ENCODE data around the gene PLPPR2. TPM values are rescaled to one million over a fixed set of nuclear protein-coding genes. Genes with fewer than 3 reads are reported as not detected.

The PLPPR2 gene
- total and polyA plus RNA-seq, 12 donors = 4.1 to 19.8 (median 10.6) TPM

DNA sequence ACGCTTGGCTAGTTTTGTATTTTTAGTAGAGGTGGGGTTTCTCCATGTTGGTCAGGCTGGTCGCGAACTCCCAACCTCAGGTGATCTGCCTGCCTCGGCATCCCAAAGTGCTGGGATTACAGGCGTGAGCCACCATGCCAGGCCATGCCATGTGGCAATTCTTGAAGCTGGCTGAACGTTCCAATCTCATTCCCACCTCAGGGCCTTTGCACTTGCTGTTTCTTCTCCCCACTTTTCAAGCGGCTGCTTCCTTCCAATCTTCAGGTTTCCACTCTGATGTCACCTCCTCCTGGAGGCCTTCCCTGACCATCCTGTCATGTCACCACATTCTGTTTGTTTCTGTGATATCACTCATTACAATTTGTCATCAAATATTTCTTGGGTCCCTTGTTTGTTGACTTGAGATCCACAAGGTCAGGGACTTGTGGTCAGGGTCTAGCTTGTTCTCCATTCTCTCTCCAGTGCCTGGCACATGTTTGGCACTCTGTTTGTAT lies 24.7 kb downstream of the PLPPR2 start:
- H3K27ac ChIP-seq = peak overlapping the region in 3 of 10 donors; percentile 65 to 86 (median 81)
- TF ChIP-seq, protein P1, sequence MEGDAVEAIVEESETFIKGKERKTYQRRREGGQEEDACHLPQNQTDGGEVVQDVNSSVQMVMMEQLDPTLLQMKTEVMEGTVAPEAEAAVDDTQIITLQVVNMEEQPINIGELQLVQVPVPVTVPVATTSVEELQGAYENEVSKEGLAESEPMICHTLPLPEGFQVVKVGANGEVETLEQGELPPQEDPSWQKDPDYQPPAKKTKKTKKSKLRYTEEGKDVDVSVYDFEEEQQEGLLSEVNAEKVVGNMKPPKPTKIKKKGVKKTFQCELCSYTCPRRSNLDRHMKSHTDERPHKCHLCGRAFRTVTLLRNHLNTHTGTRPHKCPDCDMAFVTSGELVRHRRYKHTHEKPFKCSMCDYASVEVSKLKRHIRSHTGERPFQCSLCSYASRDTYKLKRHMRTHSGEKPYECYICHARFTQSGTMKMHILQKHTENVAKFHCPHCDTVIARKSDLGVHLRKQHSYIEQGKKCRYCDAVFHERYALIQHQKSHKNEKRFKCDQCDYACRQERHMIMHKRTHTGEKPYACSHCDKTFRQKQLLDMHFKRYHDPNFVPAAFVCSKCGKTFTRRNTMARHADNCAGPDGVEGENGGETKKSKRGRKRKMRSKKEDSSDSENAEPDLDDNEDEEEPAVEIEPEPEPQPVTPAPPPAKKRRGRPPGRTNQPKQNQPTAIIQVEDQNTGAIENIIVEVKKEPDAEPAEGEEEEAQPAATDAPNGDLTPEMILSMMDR (IDR thresholded peaks at IDR 0.05) = no peak
- peaks cover 20 to 79% (median 59%) of the 10 kb centered on the region in 9 donors for H3K4me1 ChIP-seq
- intact Hi-C loops (cut with DNase I) = loop anchor here in 8 of 10 donors (5.0 to 10.0 kb wide), 9 partner anchors 42 to 215 kb away; partner anchors contain the start of genes ODAD3 (in 6 of the 8), PRKCSH (in 6 of the 8), TSPAN16 (in 2 of the 8) and ELAVL3 (in 1 of the 8)
- H3K36me3 ChIP-seq = peaks cover 0 to 13% (median 0%) of the 10 kb centered on the region in 9 donors
- ATAC-seq (no peak), DNase-seq (no peak)
- peak overlapping the region in 3 of 10 donors; percentile 59 to 87 (median 65) for H3K4me3 ChIP-seq
- H3K27me3 ChIP-seq = peaks cover 0 to 24% (median 9%) of the 10 kb centered on the region in 7 donors
- 93 to 98% methylated on average over 7 of the region's 7 CpGs for WGBS, 2 donors
- H3K9me3 ChIP-seq = no peaks in the 10 kb centered on the region

DNA sequence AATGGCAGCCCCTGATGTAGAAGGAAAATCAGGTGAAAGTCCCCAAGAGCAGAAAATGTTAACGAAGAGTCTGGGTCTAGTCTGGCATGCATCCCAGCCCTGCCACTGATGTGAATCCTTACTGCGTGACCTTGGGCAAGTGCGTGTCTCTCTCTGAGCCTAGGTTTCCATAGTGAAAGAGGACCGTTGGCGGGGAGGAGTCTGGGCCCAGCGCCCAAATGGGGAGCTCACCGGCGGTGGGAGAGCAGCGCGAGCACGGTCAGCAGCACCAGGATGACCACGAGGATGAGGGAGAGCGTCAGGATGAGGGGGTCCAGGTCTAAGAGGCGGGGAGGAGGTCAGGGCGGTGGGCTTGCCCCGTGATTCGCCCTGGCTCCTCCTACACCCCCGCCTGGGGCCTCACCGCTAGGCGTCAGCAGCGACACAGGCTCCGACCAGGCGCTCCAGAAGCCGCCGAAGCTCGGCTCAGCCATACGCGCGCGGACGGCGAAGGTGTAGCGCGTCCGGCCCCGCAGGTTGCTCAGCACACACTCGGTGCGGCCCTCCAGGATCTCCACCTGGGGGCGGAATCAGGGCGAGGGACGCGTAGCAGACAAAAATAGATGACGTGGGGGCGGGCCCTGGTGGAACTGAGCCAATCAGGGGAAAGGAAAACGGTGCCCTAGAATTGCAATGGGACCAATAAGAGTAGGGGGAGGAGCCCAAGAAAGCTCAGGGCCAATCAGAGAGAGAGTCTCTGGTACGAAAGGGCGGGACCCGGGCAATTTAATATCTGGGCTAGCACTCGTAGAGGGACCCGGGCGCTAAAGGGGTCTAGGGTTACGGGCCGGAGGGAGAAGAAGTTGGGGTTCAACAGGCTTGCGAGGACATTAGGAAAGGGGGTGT lies 25.7 kb downstream of the PLPPR2 start:
- TF ChIP-seq, protein P1 (IDR thresholded peaks at IDR 0.05) = peak; percentile 60 to 89 (median 77)
- H3K4me3 ChIP-seq = peak overlapping the region; percentile 36 to 87 (median 65)
- H3K27me3 ChIP-seq = peaks cover 0 to 24% (median 9%) of the 10 kb centered on the region in 7 donors
- H3K36me3 ChIP-seq = peaks cover 0 to 13% (median 0%) of the 10 kb centered on the region in 9 donors
- peak overlapping the region; percentile 47 to 87 (median 80) for H3K27ac ChIP-seq
- DNase-seq (peak; percentile 93 to 97), ATAC-seq (peak; percentile 88 to 94 (median 92))
- 2 to 3% methylated on average over 54 of the region's 54 CpGs for WGBS, 2 donors
- peaks cover 20 to 71% (median 52%) of the 10 kb centered on the region in 9 donors for H3K4me1 ChIP-seq
- intact Hi-C loops (cut with DNase I) = loop anchor here in 8 of 10 donors (1.0 to 10.0 kb wide), 7 partner anchors 41 to 101 kb away; partner anchors contain the start of genes ODAD3 (in 6 of the 8), PRKCSH (in 6 of the 8), ELAVL3 (in 1 of the 8) and RAB3D (in 1 of the 8)
- no peaks in the 10 kb centered on the region for H3K9me3 ChIP-seq

DNA sequence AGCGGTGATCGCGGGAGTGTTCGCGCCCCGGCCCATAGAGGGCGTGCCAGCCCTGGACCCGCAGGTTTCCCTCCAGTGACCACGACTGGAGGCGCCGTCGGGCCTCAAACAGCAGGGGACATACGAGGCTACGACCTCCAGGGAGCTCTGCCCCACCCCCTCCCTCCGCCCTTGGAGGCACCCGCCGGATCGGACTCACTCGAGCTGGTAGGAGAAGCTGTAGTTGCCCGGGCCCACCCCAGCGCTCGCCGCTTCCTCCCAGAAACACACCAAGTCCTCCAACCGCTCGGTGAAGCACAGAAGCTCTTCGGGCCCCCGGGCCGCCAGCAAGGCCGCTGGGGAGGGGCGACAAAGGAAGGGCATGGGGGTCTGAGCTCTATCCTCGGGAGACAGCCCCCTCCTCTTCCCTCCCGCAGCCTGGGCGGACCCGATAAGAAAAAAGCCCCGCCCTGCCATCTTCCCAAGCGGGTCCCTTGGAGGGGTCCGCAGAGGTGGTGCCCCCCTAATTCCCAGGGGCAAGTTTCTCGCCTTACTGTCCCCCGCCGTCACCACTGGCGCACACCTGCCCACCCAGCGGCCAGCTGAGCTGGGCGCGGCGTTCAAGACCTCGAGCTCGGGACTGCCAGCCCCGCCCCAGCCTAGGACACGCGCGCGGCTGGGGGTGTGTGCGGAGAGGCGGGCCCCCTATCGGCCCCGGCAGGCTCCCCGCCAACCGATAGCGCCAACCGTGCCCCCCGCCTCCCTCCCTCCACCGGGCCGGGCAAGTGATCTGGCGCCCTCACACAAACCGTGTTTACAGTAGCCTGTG lies 27.9 kb downstream of the PLPPR2 start:
- Histone ChIP-seq H3K27me3 (peaks cover 0 to 24% (median 9%) of the 10 kb centered on the region in 7 donors), H3K36me3 (peaks cover 0 to 8% (median 0%) of the 10 kb centered on the region in 9 donors), H3K4me1 (peaks cover 17 to 58% (median 35%) of the 10 kb centered on the region in 9 donors), H3K4me3 (peak overlapping the region; percentile 41 to 63 (median 56)), H3K9me3 (no peaks in the 10 kb centered on the region), H3K27ac (peak overlapping the region in 2 of 10 donors; percentile 46 to 67)
- ATAC-seq (peak in 3 of 8 donors; percentile 4 to 25 (median 18)), DNase-seq (peak; percentile 45 to 58)
- TF ChIP-seq, protein P1 (IDR thresholded peaks at IDR 0.05) = peak; percentile 37 to 80 (median 64)
- intact Hi-C loops (cut with DNase I) = loop anchor here in 8 of 10 donors (5.0 to 10.0 kb wide), 6 partner anchors 39 to 99 kb away; partner anchors contain the start of genes ODAD3 (in 6 of the 8), PRKCSH (in 6 of the 8), ELAVL3 (in 1 of the 8) and TSPAN16 (in 1 of the 8)
- WGBS, 2 donors = 1 to 2% methylated on average over 65 of the region's 65 CpGs
